A549 (cell line): Measurements from ENCODE around the gene TUBB2A. TPM values are rescaled to one million over a fixed set of nuclear protein-coding genes. Genes with fewer than 3 reads are reported as not detected.
"Not testable (repeated sequence)": the region's sequence is repeated elsewhere in the genome, so short reads cannot be mapped to it uniquely, and the experiment has no call there.

ENCODE experiments used
- ATAC-seq, 2 experiments: fragments of 200-7000 bp in 1 of 2; fragments of >200 bp in 1 of 2; cut with Nextera tagmentation in 1 of 2; cut with Tn5 transposase in 1 of 2; 3 replicates each; pipeline versions ENCODE4 v1.8.0 to v1.9.1; 2018 to 2020; ENCODE audit warnings: mild to moderate bottlenecking in 1 of 2, moderate library complexity in 1 of 2
- CTCF ChIA-PET: fragments of 300-600 bp; sonication (Branson Sonifier 250); formaldehyde crosslinking; extraction: SDS; loops from one replicate; lab custom pipeline; 2021; ENCODE audit warnings: antibody characterized with exemption, inconsistent platforms; lab: Yijun Ruan, JAX
- POLR2A ChIA-PET: fragments of 350-600 bp; formaldehyde crosslinking; extraction: SDS; loops from one replicate; lab custom pipeline; 2021; ENCODE audit warnings: antibody characterized with exemption, inconsistent platforms; lab: Yijun Ruan, JAX
- DNase-seq, 2 experiments: peaks; one replicate each; pipeline versions ENCODE4 v3.0.0 to v3.0.0-alpha.2; 2011 to 2016; ENCODE audit warnings: low read depth in 1 of 2, low spot score in 1 of 2
- FAIRE-seq: peaks from 2 replicates; lab custom pipeline; 2011; peaks lifted over from hg19 to GRCh38; lab: Jason Lieb, UNC
- H3K27ac ChIP-seq, 2 experiments: fragments of >200 bp; sonication (Bioruptor Twin); formaldehyde crosslinking; 3 replicates each; pipeline ENCODE4 v1.5.1; 2016 to 2017
- H3K4me1 ChIP-seq: fragments of >200 bp; sonication (Bioruptor Twin); formaldehyde crosslinking; 3 replicates; pipeline ENCODE4 v1.6.1; 2016
- H3K4me2 ChIP-seq: fragments of >200 bp; sonication (Bioruptor Twin); formaldehyde crosslinking; 3 replicates; pipeline ENCODE4 v1.6.1; 2016
- H3K4me3 ChIP-seq: fragments of >200 bp; sonication (Bioruptor Twin); formaldehyde crosslinking; 3 replicates; pipeline ENCODE4 v1.5.1; 2016
- H3K9me3 ChIP-seq: fragments of >200 bp; sonication (Bioruptor Twin); formaldehyde crosslinking; 3 replicates; pipeline ENCODE4 v1.6.1; 2016
- BCL3 ChIP-seq: fragments of >200 bp; sonication (Bioruptor Twin); formaldehyde crosslinking; IDR thresholded peaks from 3 replicates; pipeline ENCODE4 v1.6.1; 2016
- BHLHE40 ChIP-seq: IDR thresholded peaks from 2 replicates; pipeline ENCODE4 v1.6.1; 2012; ENCODE audit warnings: low read depth, low read length, inconsistent platforms
- FOSL2 ChIP-seq, 2 experiments: fragments of 450-650 bp in 1 of 2; fragments of >200 bp in 1 of 2; sonication (Bioruptor Twin) in 1 of 2; formaldehyde crosslinking; IDR thresholded peaks; 2 replicates each; pipeline versions ENCODE4 v1.5.0 to v1.6.1; 2016 to 2020; ENCODE audit warnings: mild to moderate bottlenecking in 1 of 2, moderate library complexity in 1 of 2
- GATA3 ChIP-seq: IDR thresholded peaks from 2 replicates; pipeline ENCODE4 v1.6.1; 2012; ENCODE audit warnings: borderline replicate concordance
- HOXA7 ChIP-seq: fragments of 250-450 bp; sonication (Bioruptor Pico); IDR thresholded peaks from 2 replicates; pipeline ENCODE4 v1.5.0; 2020; ENCODE audit warnings: mild to moderate bottlenecking, moderate library complexity
- KDM5A ChIP-seq: fragments of 200-600 bp; sonication (generic); IDR thresholded peaks from 2 replicates; pipeline ENCODE4 v1.6.1; 2016; ENCODE audit warnings: antibody characterized with exemption, mild to moderate bottlenecking
- MAZ ChIP-seq: fragments of 150-350 bp; IDR thresholded peaks from 2 replicates; pipeline ENCODE4 v1.6.1; 2014; ENCODE audit warnings: antibody characterized with exemption, low read depth, low read length, borderline replicate concordance
- RFX5 ChIP-seq: fragments of 450-650 bp; IDR thresholded peaks from 2 replicates; pipeline ENCODE4 v1.7.1; 2014; ENCODE audit warnings: antibody characterized with exemption, mild to moderate bottlenecking, moderate library complexity
- SMC3 ChIP-seq: fragments of >200 bp; sonication (Bioruptor Twin); formaldehyde crosslinking; IDR thresholded peaks from 3 replicates; pipeline ENCODE4 v1.6.1; 2018; ENCODE audit warnings: inconsistent platforms
- WGBS: methylation state at CpG from one replicate; pipeline ENCODE4 v1.1.6; 2017; ENCODE audit errors: missing lambda C conversion rate; 5-methylcytosine and 5-hydroxymethylcytosine counted together
- polyA plus RNA-seq, 4 experiments: library from polyadenylated mRNA; depleted of rRNA in 3 of 4; stranded (reverse); fragments of >200 nt; fragmentation: RNase III in 1 of 4; extraction: RNeasy Plus Mini Kit Qiagen cat#74134 plus additional on column Dnase treatment in 1 of 4; gene quantifications; 2 replicates in 3 of 4; 3 replicates in 1 of 4; pipeline ENCODE4 v1.2.3, GENCODE V29; 2011 to 2017

Gene TUBB2A
- polyA plus RNA-seq, 2 of the 4 experiments (the other 2 are of a cell fraction), result 23.9 to 47.4 TPM

DNA sequence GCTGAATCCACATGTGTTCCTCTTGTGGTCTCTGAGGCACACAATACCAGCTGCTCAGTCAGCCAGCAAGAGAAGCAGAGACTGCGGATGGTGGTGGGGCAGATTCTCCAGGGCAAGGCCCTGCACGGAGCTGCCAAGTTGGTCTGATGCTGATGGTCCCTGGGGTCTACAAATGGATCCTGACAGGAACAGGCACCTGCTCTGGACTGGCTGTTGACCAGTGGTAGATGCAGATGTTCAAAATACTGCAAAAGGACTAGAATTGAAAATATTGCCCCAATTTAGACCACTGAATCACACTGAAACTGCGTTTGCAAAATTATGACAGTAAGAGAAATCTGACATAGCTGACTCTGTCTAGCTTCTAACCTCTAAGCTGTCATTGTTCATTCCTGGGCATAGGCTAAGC, 29.6 kb upstream of the TUBB2A start (continued):
- TF ChIP-seq BCL3, result no peak
- no peak for TF ChIP-seq HOXA7 (CRISPR knock-in tag)

DNA sequence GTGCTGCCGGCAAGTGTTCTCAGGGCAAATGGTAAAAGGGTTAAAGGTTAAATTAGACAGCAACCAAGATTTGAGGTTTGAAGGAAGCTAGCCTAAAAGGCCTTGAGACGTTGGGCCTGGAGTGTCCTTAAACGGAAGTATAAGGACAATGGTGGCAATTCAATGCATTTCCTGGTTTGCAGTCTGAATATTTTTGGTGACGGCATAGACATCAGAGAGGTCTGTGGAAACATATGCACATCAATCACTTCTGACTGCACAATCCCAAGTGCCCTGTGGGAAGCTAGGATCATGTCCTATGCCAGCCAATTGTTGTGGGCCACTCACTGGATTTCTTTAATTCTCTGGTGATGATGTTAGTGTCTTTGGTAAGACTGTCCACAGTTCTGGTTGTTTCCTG, 25.7 kb upstream of the TUBB2A start:
- Histone ChIP-seq H3K9me3 (no peaks in the 10 kb centered on the region), H3K27ac (no peak overlapping the region), H3K4me2 (no peak overlapping the region), H3K4me1 (no peaks in the 10 kb centered on the region), H3K4me3 (no peak overlapping the region)
- TF ChIP-seq MAZ, result no peak
- TF ChIP-seq FOSL2 (IDR thresholded peaks at IDR 0.05), result no peak
- TF ChIP-seq FOSL2 (CRISPR knock-in tag; IDR thresholded peaks at IDR 0.05), result no peak
- 85% methylated on average over 4 of the region's 4 CpGs for WGBS
- ATAC-seq (no peak), DNase-seq (no peak), FAIRE-seq (no peak)
- CTCF ChIA-PET, result interaction anchor here (0.7 to 1.8 kb wide), 5 partner anchors 13 to 26 kb away, joined by 3 to 5 read pairs (median 4); no protein-coding TSS in a partner anchor
- POLR2A ChIA-PET, result no interaction called here

DNA sequence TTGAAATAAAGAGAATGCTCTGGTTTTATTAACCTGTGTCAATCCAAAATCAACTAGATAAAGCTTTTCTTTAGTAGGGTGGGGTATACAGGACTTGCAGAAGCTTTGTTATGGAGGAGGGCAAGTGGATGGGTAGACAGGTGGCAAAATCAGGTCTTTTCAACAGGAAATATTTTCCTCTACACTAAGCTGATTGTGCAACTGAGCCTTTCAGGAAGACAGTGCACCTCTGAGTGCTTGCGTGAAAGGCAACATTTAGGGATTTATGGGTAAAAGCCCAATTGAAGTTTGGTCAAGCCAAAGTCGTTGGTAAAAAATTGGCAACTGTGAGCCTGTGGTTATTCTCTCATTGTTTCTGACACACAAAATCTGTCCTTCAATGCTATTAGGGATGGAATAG, 23.8 kb upstream of the TUBB2A start:
- DNase-seq, result no peak
- no peak overlapping the region for H3K27ac ChIP-seq
- H3K4me2 ChIP-seq, result no peak overlapping the region
- no peak for FAIRE-seq
- no peak for TF ChIP-seq SMC3
- TF ChIP-seq GATA3, result no peak
- TF ChIP-seq BHLHE40, result no peak
- no peak for TF ChIP-seq MAZ
- TF ChIP-seq KDM5A, result no peak
- TF ChIP-seq, all 56 proteins: peak for 0
- WGBS, result 50% methylated on average over 2 of the region's 2 CpGs
- Histone ChIP-seq H3K4me1 (peaks cover 9% of the 10 kb centered on the region; the same call in 2 of the 3 replicates), H3K9me3 (no peaks in the 10 kb centered on the region), H3K4me3 (no peak overlapping the region)
- ATAC-seq, result no peak
- ChIA-PET CTCF (interaction anchor here (0.6 kb wide), 1 partner anchor 31 kb away, joined by 3 read pairs; no protein-coding TSS in a partner anchor), POLR2A (no interaction called here)

DNA sequence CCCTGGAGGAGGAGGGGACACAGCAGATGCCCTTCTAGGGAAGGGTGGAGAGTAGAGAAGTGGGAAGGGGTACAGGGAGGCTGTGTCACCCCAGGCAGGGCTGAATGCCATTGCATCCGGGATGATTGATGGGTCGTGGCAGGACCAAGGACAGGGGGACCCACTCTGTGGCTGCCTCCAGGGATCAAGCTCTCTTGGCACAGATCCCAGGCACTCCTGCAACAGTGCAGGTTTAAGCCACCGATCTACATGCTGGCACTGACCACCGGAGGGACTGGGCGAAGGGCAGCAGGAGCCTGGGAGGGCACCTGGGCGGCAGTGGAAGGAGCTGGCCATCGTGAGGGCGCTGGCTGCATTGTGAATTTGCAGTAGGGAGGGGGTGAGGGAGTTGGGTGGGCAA, 22.6 kb upstream of the TUBB2A start:
- H3K4me2 ChIP-seq, H3K4me1 ChIP-seq, POLR2A ChIA-PET, H3K9me3 ChIP-seq, H3K27ac ChIP-seq, DNase-seq, H3K4me3 ChIP-seq, FAIRE-seq, CTCF ChIA-PET: not testable (repeated sequence)
- WGBS, result 20% methylated on average over 1 of the region's 8 CpGs
- peak; percentile 48 to 69; a peak in 4 of 6 replicates for ATAC-seq

DNA sequence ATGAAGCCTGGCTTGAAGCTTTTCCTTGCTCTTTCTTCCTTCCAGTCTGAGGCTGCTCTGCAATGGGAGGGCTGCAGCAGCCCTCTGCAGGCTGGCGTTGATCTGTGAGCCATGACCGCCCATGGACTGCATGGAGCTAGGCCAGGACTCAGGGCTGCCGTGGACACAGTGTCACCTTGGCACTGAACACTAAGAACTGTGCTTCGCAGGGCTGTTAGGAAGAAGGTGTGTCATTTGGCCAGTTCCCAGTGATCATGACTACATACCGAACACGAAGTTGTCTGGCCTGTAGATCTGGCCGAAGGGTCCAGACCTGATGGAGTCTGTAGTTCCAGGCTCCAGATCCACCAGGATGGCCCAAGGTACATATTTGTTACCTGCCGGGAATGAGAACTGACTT, 21.3 kb upstream of the TUBB2A start:
- FAIRE-seq, POLR2A ChIA-PET, H3K4me1 ChIP-seq, H3K27ac ChIP-seq, H3K4me2 ChIP-seq, DNase-seq, CTCF ChIA-PET, ATAC-seq, H3K9me3 ChIP-seq, H3K4me3 ChIP-seq: not testable (repeated sequence)
- 77% methylated on average over 5 of the region's 8 CpGs for WGBS

DNA sequence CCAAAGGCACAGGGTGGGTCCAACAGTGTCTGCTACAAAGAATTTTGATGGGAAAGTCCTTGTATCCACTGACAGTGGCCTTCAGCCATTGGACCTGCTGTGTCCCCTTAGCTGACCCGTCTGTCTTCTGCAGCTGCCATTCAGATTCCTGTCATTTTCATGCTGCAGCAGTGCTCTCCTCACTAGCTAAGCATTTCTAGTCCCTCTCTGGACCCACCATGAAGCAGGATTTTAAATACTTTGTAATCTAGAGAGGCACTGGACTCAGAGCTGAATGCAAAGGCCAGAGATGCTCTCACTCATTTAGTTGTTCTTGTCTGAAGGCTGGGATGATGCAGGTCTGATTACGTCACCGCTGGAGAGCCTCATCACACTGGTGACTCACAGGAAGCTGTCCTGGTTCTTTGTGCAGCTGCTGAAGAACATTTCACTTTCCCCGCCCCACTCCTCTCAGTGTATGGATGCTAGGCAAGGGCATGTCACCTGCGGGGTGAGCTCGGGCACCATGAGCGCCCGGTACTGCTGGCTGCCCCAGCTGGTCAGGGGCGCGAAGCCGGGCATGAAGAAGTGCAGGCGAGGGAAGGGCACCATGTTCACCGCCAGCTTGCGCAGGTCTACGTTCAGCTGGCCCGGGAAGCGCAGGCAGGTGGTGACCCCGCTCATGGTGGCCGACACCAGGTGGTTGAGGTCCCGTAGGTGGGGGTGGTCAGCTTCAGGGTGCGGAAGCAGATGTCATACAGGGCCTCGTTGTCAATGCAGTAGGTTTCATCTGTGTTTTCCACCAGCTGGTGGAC, 19.4 kb upstream of the TUBB2A start:
- ATAC-seq, result peak; percentile 90 to 96
- H3K4me1 ChIP-seq, result peaks cover 9% of the 10 kb centered on the region; the same call in 2 of the 3 replicates
- peak; percentile 57 to 75 for DNase-seq
- 67% methylated on average over 16 of the region's 22 CpGs for WGBS
- peak overlapping the region; percentile 28; the same call in 2 of the 3 replicates for H3K4me2 ChIP-seq
- peak overlapping the region in 1 of 2 experiments; percentile 37; a peak in 2 of 6 replicates for H3K27ac ChIP-seq
- no peaks in the 10 kb centered on the region for H3K9me3 ChIP-seq
- H3K4me3 ChIP-seq, result no peak overlapping the region
- CTCF ChIA-PET, result interaction anchor here (0.9 to 1.5 kb wide), 2 partner anchors 43 to 75 kb away, joined by 3 read pairs; no protein-coding TSS in a partner anchor
- TF ChIP-seq FOSL2 (IDR thresholded peaks at IDR 0.05), result no peak
- peak; percentile 80 for TF ChIP-seq FOSL2 (CRISPR knock-in tag; IDR thresholded peaks at IDR 0.05)
- no peak for TF ChIP-seq RFX5
- TF ChIP-seq, all 56 proteins: peak for 1
- no peak for FAIRE-seq
- POLR2A ChIA-PET, result interaction anchor here (0.6 to 1.0 kb wide), 2 partner anchors 32 to 58 kb away, joined by 3 to 5 read pairs; partner anchors contain the start of gene BPHL
